H9 (cell line): Measurements from ENCODE around the gene RWDD1. TPM values are rescaled to one million over a fixed set of nuclear protein-coding genes. Genes with fewer than 3 reads are reported as not detected.

ENCODE experiments used
- DNase-seq: peaks from one replicate; pipeline ENCODE4 v3.0.0-alpha.2; 2017
- H2AFZ ChIP-seq: one replicate; pipeline ENCODE4 v1.6.1; 2013; ENCODE audit warnings: mild to moderate bottlenecking, low read length, control low read depth, moderate library complexity
- H2AK5ac ChIP-seq: 2 replicates; pipeline ENCODE4 v1.6.1; 2013; ENCODE audit warnings: low read length, control low read depth, mixed read lengths; ENCODE audit not compliant: insufficient read length
- H2BK120ac ChIP-seq: one replicate; pipeline ENCODE4 v1.6.1; 2013; ENCODE audit warnings: low read depth, mild to moderate bottlenecking, low read length, control low read depth, inconsistent platforms; ENCODE audit not compliant: poor library complexity, severe bottlenecking
- H2BK12ac ChIP-seq: 2 replicates; pipeline ENCODE4 v1.6.1; 2013; ENCODE audit warnings: low read length, control low read depth, mixed read lengths, low read depth; ENCODE audit not compliant: insufficient read length
- H2BK15ac ChIP-seq: 2 replicates; pipeline ENCODE4 v1.6.1; 2013; ENCODE audit warnings: low read depth, low read length, control low read depth
- H2BK20ac ChIP-seq: one replicate; pipeline ENCODE4 v1.6.1; 2013; ENCODE audit warnings: low read depth, mild to moderate bottlenecking, low read length, control low read depth, inconsistent platforms; ENCODE audit not compliant: poor library complexity, severe bottlenecking
- H2BK5ac ChIP-seq: 2 replicates; pipeline ENCODE4 v1.6.1; 2013; ENCODE audit warnings: low read length, control low read depth, mixed read lengths; ENCODE audit not compliant: insufficient read length
- H3K14ac ChIP-seq: 2 replicates; pipeline ENCODE4 v1.6.1; 2013; ENCODE audit warnings: low read length, control low read depth; ENCODE audit not compliant: insufficient read depth
- H3K18ac ChIP-seq: 2 replicates; pipeline ENCODE4 v1.6.1; 2013; ENCODE audit warnings: low read depth, mild to moderate bottlenecking, mixed read lengths, low read length, control low read depth; ENCODE audit not compliant: insufficient read length
- H3K23ac ChIP-seq: 2 replicates; pipeline ENCODE4 v1.6.1; 2013; ENCODE audit warnings: low read length, control low read depth, mixed read lengths, low read depth; ENCODE audit not compliant: insufficient read length
- H3K23me2 ChIP-seq: 2 replicates; pipeline ENCODE4 v1.6.1; 2013; ENCODE audit warnings: low read depth, mild to moderate bottlenecking, mixed read lengths, low read length, control low read depth; ENCODE audit not compliant: insufficient read length, poor library complexity, severe bottlenecking
- H3K27ac ChIP-seq: 2 replicates; pipeline ENCODE4 v1.5.1; 2013; ENCODE audit warnings: low read length, control low read depth, mixed read lengths, low read depth; ENCODE audit not compliant: insufficient read length
- H3K27me3 ChIP-seq: 2 replicates; pipeline ENCODE4 v1.6.1; 2013; ENCODE audit warnings: low read length, control low read depth, inconsistent platforms; ENCODE audit not compliant: insufficient read depth
- H3K4ac ChIP-seq: 2 replicates; pipeline ENCODE4 v1.6.1; 2013; ENCODE audit warnings: low read depth, mild to moderate bottlenecking, control low read depth, inconsistent platforms, low read length, moderate library complexity
- H3K4me1 ChIP-seq: 2 replicates; pipeline ENCODE4 v1.6.1; 2013; ENCODE audit warnings: low read length, control low read depth, inconsistent platforms; ENCODE audit not compliant: insufficient read depth
- H3K4me2 ChIP-seq: 2 replicates; pipeline ENCODE4 v1.6.1; 2013; ENCODE audit warnings: low read length, control low read depth, mixed read lengths; ENCODE audit not compliant: insufficient read length, insufficient read depth
- H3K56ac ChIP-seq: 2 replicates; pipeline ENCODE4 v1.6.1; 2013; ENCODE audit warnings: low read depth, mild to moderate bottlenecking, mixed read lengths, low read length, control low read depth; ENCODE audit not compliant: insufficient read length
- H3K79me1 ChIP-seq: 2 replicates; pipeline ENCODE4 v1.6.1; 2013; ENCODE audit warnings: low read depth, mild to moderate bottlenecking, moderate library complexity, low read length, control low read depth, inconsistent platforms; ENCODE audit not compliant: insufficient read depth, poor library complexity, severe bottlenecking
- H3K79me2 ChIP-seq: 2 replicates; pipeline ENCODE4 v1.6.1; 2013; ENCODE audit warnings: low read length, control low read depth, inconsistent platforms; ENCODE audit not compliant: insufficient read depth
- H3K9ac ChIP-seq: 2 replicates; pipeline ENCODE4 v1.6.1; 2013; ENCODE audit warnings: low read length, control low read depth, mixed read lengths; ENCODE audit not compliant: insufficient read length; ENCODE audit errors: extremely low read depth
- H3K9me3 ChIP-seq: one replicate; pipeline ENCODE4 v1.6.1; 2013; ENCODE audit warnings: low read depth, low read length, inconsistent platforms; ENCODE audit not compliant: control insufficient read depth
- H3T11ph ChIP-seq: one replicate; pipeline ENCODE4 v1.6.1; 2013; ENCODE audit warnings: mild to moderate bottlenecking, low read length, control low read depth, inconsistent platforms
- H4K20me1 ChIP-seq: one replicate; pipeline ENCODE4 v1.6.1; 2013; ENCODE audit not compliant: control insufficient read depth, insufficient read length, insufficient read depth
- H4K5ac ChIP-seq: 2 replicates; pipeline ENCODE4 v1.6.1; 2013; ENCODE audit warnings: low read depth, mild to moderate bottlenecking, mixed read lengths, low read length, control low read depth; ENCODE audit not compliant: insufficient read length
- H4K8ac ChIP-seq: replicated peaks from 2 replicates; pipeline ENCODE4 v1.6.1; 2013; ENCODE audit warnings: low read length, control low read depth, mixed read lengths, low read depth; ENCODE audit not compliant: insufficient read length
- H4K91ac ChIP-seq: 2 replicates; pipeline ENCODE4 v1.6.1; 2013; ENCODE audit warnings: low read depth, mild to moderate bottlenecking, moderate library complexity, mixed read lengths, low read length, control low read depth; ENCODE audit not compliant: insufficient read length
- H3K27ac Mint-ChIP-seq, 3 experiments: 2 replicates in 2 of 3; 3 replicates in 1 of 3; pipeline ENCODE4 v1.8.0; 2020 to 2021; ENCODE audit warnings: mixed read lengths in 3 of 3, mild to moderate bottlenecking in 1 of 3, moderate library complexity in 1 of 3
- H3K27me3 Mint-ChIP-seq: 2 replicates; pipeline ENCODE4 v1.8.0; 2021; ENCODE audit warnings: low read depth, mild to moderate bottlenecking, moderate library complexity, mixed read lengths
- H3K36me3 Mint-ChIP-seq, 3 experiments: 2 replicates in 2 of 3; 3 replicates in 1 of 3; pipeline ENCODE4 v1.8.0; 2020 to 2021; ENCODE audit warnings: low read depth in 3 of 3, mixed read lengths in 3 of 3; ENCODE audit not compliant: insufficient read depth in 1 of 3
- H3K4me1 Mint-ChIP-seq, 2 experiments: 2 replicates each; pipeline ENCODE4 v1.8.0; 2020; ENCODE audit warnings: mixed read lengths in 2 of 2
- H3K4me3 Mint-ChIP-seq, 2 experiments: 2 replicates in 1 of 2; 3 replicates in 1 of 2; pipeline ENCODE4 v1.8.0; 2020 to 2021; ENCODE audit warnings: mild to moderate bottlenecking in 2 of 2, mixed read lengths in 2 of 2, moderate library complexity in 1 of 2
- H3K9me3 Mint-ChIP-seq, 2 experiments: 2 replicates in 1 of 2; 3 replicates in 1 of 2; pipeline ENCODE4 v1.8.0; 2020; ENCODE audit warnings: mild to moderate bottlenecking in 2 of 2, mixed read lengths in 2 of 2, moderate library complexity in 1 of 2
- CTCF ChIP-seq: fragments of 200-600 bp; sonication (generic); conservative IDR thresholded peaks from 3 replicates; pipeline ENCODE4 v1.8.0; 2021; ENCODE audit warnings: antibody characterized with exemption, mild to moderate bottlenecking
- WGBS: extraction: QIAGEN DNeasy Blood & Tissue Kit; methylation state at CpG from one replicate; pipeline ENCODE4 v1.1.7; 2013; ENCODE audit warnings: missing lambda C conversion rate, low lambda C conversion rate, mixed read lengths; ENCODE audit not compliant: insufficient read length; ENCODE audit errors: extremely low coverage; 5-methylcytosine and 5-hydroxymethylcytosine counted together
- total RNA-seq: library from RNA; stranded (reverse); gene quantifications from 2 replicates; pipeline ENCODE4 v1.2.1, GENCODE V29; 2021

Gene RWDD1
- total RNA-seq, 1 experiment from 2014 or later, result 42.0 TPM

GRCh38 chr6:116605935-116606334 lies 34.6 kb downstream of the RWDD1 start:
- Mint-ChIP-seq H3K4me3 (no peak overlapping the region), H3K4me1 (peaks cover under 1 to 5% of the 10 kb centered on the region in 2 experiments), H3K27me3 (no peaks in the 10 kb centered on the region), H3K27ac (no peak overlapping the region), H3K9me3 (peaks cover 6 to 8% of the 10 kb centered on the region in 2 experiments; a peak in 3 of 5 replicates), H3K36me3 (peaks cover 0 to 8% (median 6%) of the 10 kb centered on the region in 3 experiments; a peak in 4 of 7 replicates)
- Histone ChIP-seq H3K79me1 (no peaks in the 10 kb centered on the region), H3K27ac (no peak overlapping the region), H3K18ac (no peak overlapping the region), H2AK5ac (no peak overlapping the region), H4K5ac (no peak overlapping the region), H4K8ac (no peak overlapping the region), H3K4me2 (no peak overlapping the region), H3K9ac (no peak overlapping the region), H3K56ac (no peak overlapping the region), H3K4ac (no peak overlapping the region), H3K23me2 (no peaks in the 10 kb centered on the region), H2BK120ac (no peak overlapping the region), H3T11ph (no peak overlapping the region), H3K27me3 (no peaks in the 10 kb centered on the region), H4K20me1 (no peaks in the 10 kb centered on the region), H2BK12ac (no peak overlapping the region), H3K79me2 (no peaks in the 10 kb centered on the region), H3K23ac (no peak overlapping the region), H3K9me3 (no peaks in the 10 kb centered on the region), H2AFZ (no peak overlapping the region), H2BK5ac (no peak overlapping the region), H3K14ac (no peak overlapping the region), H2BK15ac (no peak overlapping the region), H2BK20ac (no peak overlapping the region), H4K91ac (no peak overlapping the region), H3K4me1 (no peaks in the 10 kb centered on the region)
- DNase-seq, result no peak
- WGBS, result no CpG with 5 or more reads among the region's 4 CpGs
- TF ChIP-seq CTCF, result no peak
